Fibroblast of lung (primary cell): Measurements from ENCODE around the gene MLYCD. TPM values are rescaled to one million over a fixed set of nuclear protein-coding genes. Genes with fewer than 3 reads are reported as not detected.

Experiments used
- DNase-seq, 2 donors: peaks; one replicate each; pipeline versions ENCODE4 v3.0.0 to v3.0.0-alpha.2; 2010; ENCODE audit warnings: low read depth in 2 of 2
- H2AFZ ChIP-seq: 2 replicates; pipeline ENCODE4 v1.5.1; 2012; ENCODE audit warnings: low read length, control low read depth, inconsistent platforms
- H3K27ac ChIP-seq: 2 replicates; pipeline ENCODE4 v1.5.1; 2011; ENCODE audit warnings: low read length, control low read depth; ENCODE audit not compliant: insufficient read depth
- H3K27me3 ChIP-seq: 2 replicates; pipeline ENCODE4 v1.5.1; 2011; ENCODE audit warnings: mild to moderate bottlenecking, low read length; ENCODE audit not compliant: control insufficient read depth, insufficient read depth
- H3K36me3 ChIP-seq: 2 replicates; pipeline ENCODE4 v1.5.1; 2011; ENCODE audit warnings: low read length; ENCODE audit not compliant: control insufficient read depth, insufficient read depth
- H3K4me1 ChIP-seq: 2 replicates; pipeline ENCODE4 v1.5.1; 2011; ENCODE audit warnings: low read length; ENCODE audit not compliant: control insufficient read depth, insufficient read depth; ENCODE audit errors: extremely low read depth
- H3K4me2 ChIP-seq: 2 replicates; pipeline ENCODE4 v1.5.1; 2011; ENCODE audit warnings: low read length, control low read depth; ENCODE audit not compliant: insufficient read depth; ENCODE audit errors: extremely low read depth
- H3K4me3 ChIP-seq, 4 experiments: fragments of 200-600 bp in 1 of 4; sonication (generic) in 1 of 4; replicated peaks in 1 of 4; 2 replicates each; pipeline ENCODE4 v1.5.1; 2011 to 2016; ENCODE audit warnings: low read length in 4 of 4, low read depth in 3 of 4, mild to moderate bottlenecking in 3 of 4, control low read depth in 2 of 4, inconsistent platforms in 1 of 4, mixed read lengths in 1 of 4; ENCODE audit not compliant: insufficient read depth in 1 of 4; ENCODE audit errors: control extremely low read depth in 1 of 4
- H3K79me2 ChIP-seq: 2 replicates; pipeline ENCODE4 v1.5.1; 2012; ENCODE audit warnings: mild to moderate bottlenecking, low read length, inconsistent platforms; ENCODE audit not compliant: control insufficient read depth, insufficient read depth
- H3K9ac ChIP-seq: 2 replicates; pipeline ENCODE4 v1.5.1; 2011; ENCODE audit warnings: mild to moderate bottlenecking, low read length, control low read depth; ENCODE audit not compliant: insufficient read depth
- H3K9me3 ChIP-seq: 2 replicates; pipeline ENCODE4 v1.5.1; 2012; ENCODE audit warnings: low read depth, low read length; ENCODE audit not compliant: control insufficient read depth, insufficient read depth
- H4K20me1 ChIP-seq: 2 replicates; pipeline ENCODE4 v1.5.1; 2011; ENCODE audit warnings: low read length; ENCODE audit not compliant: control insufficient read depth, insufficient read depth; ENCODE audit errors: extremely low read depth
- EZH2 ChIP-seq: IDR thresholded peaks from 2 replicates; pipeline ENCODE4 v1.5.1; 2012; ENCODE audit warnings: low read length, control low read depth, mild to moderate bottlenecking; ENCODE audit errors: missing control alignments
- polyA plus RNA-seq, 2 donors: library from polyadenylated mRNA; depleted of rRNA in 1 of 2; stranded (reverse) in 1 of 2; unstranded in 1 of 2; fragments of >200 nt; gene quantifications; 2 replicates each; pipeline ENCODE4 v1.2.1, GENCODE V29; 2011 to 2012; ENCODE audit warnings: missing spikeins in 1 of 2
- total RNA-seq: library from RNA; depleted of rRNA; stranded (reverse); fragments of >200 nt; gene quantifications from 2 replicates; pipeline ENCODE4 v1.2.1, GENCODE V29; 2014
- TF ChIP-seq, protein P1 (sequence below), 2 donors: IDR thresholded peaks in 1 of 2; conservative IDR thresholded peaks in 1 of 2; 1 replicate in 1 of 2; 2 replicates in 1 of 2; pipeline ENCODE4 v1.5.1; 2011 to 2012; ENCODE audit warnings: low read length in 2 of 2, control low read depth in 1 of 2, inconsistent platforms in 1 of 2, low read depth in 1 of 2, mild to moderate bottlenecking in 1 of 2

Gene MLYCD
- total and polyA plus RNA-seq, 2 donors (not counting 1 experiment from before 2014, with no cell fraction given) = 1.0 to 3.8 TPM

GRCh38 chr16:83915491-83915890 lies 16.6 kb downstream of the MLYCD start:
- no peak overlapping the region for H3K9ac ChIP-seq
- no peak overlapping the region for H3K27ac ChIP-seq
- H3K9me3 ChIP-seq = no peaks in the 10 kb centered on the region
- no peak overlapping the region for H3K4me2 ChIP-seq
- H3K79me2 ChIP-seq = no peaks in the 10 kb centered on the region
- H4K20me1 ChIP-seq = no peaks in the 10 kb centered on the region
- TF ChIP-seq EZH2 = no peak
- H2AFZ ChIP-seq = no peak overlapping the region
- H3K27me3 ChIP-seq = no peaks in the 10 kb centered on the region
- H3K36me3 ChIP-seq = peaks cover 14% of the 10 kb centered on the region
- H3K4me3 ChIP-seq = no peak overlapping the region
- DNase-seq = no peak
- H3K4me1 ChIP-seq = no peaks in the 10 kb centered on the region

GRCh38 chr16:83917152-83918120 lies 18.5 kb downstream of the MLYCD start:
- no peak overlapping the region for H3K27ac ChIP-seq
- H2AFZ ChIP-seq = no peak overlapping the region
- no peak overlapping the region for H3K4me2 ChIP-seq
- H3K9ac ChIP-seq = no peak overlapping the region
- no peak for TF ChIP-seq EZH2
- TF ChIP-seq, protein P1, sequence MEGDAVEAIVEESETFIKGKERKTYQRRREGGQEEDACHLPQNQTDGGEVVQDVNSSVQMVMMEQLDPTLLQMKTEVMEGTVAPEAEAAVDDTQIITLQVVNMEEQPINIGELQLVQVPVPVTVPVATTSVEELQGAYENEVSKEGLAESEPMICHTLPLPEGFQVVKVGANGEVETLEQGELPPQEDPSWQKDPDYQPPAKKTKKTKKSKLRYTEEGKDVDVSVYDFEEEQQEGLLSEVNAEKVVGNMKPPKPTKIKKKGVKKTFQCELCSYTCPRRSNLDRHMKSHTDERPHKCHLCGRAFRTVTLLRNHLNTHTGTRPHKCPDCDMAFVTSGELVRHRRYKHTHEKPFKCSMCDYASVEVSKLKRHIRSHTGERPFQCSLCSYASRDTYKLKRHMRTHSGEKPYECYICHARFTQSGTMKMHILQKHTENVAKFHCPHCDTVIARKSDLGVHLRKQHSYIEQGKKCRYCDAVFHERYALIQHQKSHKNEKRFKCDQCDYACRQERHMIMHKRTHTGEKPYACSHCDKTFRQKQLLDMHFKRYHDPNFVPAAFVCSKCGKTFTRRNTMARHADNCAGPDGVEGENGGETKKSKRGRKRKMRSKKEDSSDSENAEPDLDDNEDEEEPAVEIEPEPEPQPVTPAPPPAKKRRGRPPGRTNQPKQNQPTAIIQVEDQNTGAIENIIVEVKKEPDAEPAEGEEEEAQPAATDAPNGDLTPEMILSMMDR (conservative IDR thresholded peaks at IDR 0.05 in 1 of 2, IDR thresholded peaks at IDR 0.05 in 1 of 2; ENCODE audit: low read depth in 1 of 2, low read length in 2 of 2) = no peak
- no peaks in the 10 kb centered on the region for H3K27me3 ChIP-seq
- DNase-seq = no peak
- H3K9me3 ChIP-seq = no peaks in the 10 kb centered on the region
- peaks cover 13% of the 10 kb centered on the region for H3K36me3 ChIP-seq
- no peaks in the 10 kb centered on the region for H3K4me1 ChIP-seq
- H4K20me1 ChIP-seq = no peaks in the 10 kb centered on the region
- no peak overlapping the region for H3K4me3 ChIP-seq
- no peaks in the 10 kb centered on the region for H3K79me2 ChIP-seq

GRCh38 chr16:83920894-83921491 lies 22.1 kb downstream of the MLYCD start:
- peaks cover 3% of the 10 kb centered on the region for H3K36me3 ChIP-seq
- H3K79me2 ChIP-seq = no peaks in the 10 kb centered on the region
- no peak overlapping the region for H3K27ac ChIP-seq
- no peaks in the 10 kb centered on the region for H3K27me3 ChIP-seq
- H3K9me3 ChIP-seq = no peaks in the 10 kb centered on the region
- TF ChIP-seq EZH2 = no peak
- TF ChIP-seq, protein P1 (conservative IDR thresholded peaks at IDR 0.05 in 1 of 2, IDR thresholded peaks at IDR 0.05 in 1 of 2; ENCODE audit: low read depth in 1 of 2, low read length in 2 of 2) = no peak
- no peaks in the 10 kb centered on the region for H3K4me1 ChIP-seq
- no peak overlapping the region for H3K9ac ChIP-seq
- H2AFZ ChIP-seq = no peak overlapping the region
- no peak for DNase-seq
- no peak overlapping the region for H3K4me3 ChIP-seq
- H4K20me1 ChIP-seq = no peaks in the 10 kb centered on the region
- H3K4me2 ChIP-seq = no peak overlapping the region
